ENCODE data around the gene NYNRIN.

DNA sequence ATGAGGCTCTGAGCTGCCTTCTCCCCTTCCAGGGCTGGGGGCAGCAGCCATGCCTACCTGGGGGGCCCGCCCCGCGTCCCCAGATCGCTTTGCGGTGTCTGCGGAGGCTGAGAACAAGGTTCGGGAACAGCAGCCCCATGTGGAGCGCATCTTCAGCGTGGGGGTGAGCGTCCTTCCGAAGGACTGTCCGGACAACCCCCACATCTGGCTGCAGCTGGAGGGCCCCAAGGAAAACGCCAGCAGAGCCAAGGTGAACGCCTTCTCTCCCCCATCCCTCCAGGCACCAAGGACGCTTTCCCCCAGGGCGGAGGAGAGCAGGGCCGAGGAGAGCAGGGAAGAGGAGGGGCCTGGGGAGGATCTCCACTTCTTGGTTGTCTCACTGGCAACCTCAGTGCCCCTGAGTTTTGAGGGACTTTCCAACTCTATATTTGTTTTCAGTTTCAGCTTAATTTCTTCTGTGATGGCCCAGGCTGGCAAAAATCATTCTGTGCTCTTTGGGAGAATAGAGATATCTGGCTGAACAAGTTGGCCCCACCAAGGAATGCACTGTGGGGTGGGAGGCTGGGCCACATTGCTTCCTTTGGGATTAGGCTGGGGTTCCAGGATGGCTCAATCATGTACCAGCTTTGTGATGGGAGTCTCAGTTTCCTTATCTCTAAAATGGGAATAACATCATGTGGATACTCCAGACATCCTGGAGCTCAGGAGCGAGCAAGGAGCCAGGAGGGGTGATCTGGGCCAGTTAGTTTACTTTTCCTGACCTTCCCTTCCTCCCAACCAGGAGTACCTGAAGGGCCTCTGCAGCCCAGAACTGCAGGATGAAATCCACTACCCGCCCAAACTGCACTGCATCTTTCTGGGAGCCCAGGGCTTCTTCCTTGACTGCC is 32.1 kb downstream of the NYNRIN start:
- TF ChIP-seq EZH2 (IDR thresholded peaks at IDR 0.05; ENCODE audit: borderline replicate concordance, low read depth, low read length, severe bottlenecking) (no peak), MYC (IDR thresholded peaks at IDR 0.05; ENCODE audit: low read depth, low read length) (no peak), POLR2A (IDR thresholded peaks at IDR 0.05; ENCODE audit: low read depth, low read length) (no peak)
- TF ChIP-seq, protein P1, sequence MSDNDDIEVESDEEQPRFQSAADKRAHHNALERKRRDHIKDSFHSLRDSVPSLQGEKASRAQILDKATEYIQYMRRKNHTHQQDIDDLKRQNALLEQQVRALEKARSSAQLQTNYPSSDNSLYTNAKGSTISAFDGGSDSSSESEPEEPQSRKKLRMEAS (IDR thresholded peaks at IDR 0.05; ENCODE audit: insufficient read depth, insufficient read length) = no peak
- TF ChIP-seq, protein P2, sequence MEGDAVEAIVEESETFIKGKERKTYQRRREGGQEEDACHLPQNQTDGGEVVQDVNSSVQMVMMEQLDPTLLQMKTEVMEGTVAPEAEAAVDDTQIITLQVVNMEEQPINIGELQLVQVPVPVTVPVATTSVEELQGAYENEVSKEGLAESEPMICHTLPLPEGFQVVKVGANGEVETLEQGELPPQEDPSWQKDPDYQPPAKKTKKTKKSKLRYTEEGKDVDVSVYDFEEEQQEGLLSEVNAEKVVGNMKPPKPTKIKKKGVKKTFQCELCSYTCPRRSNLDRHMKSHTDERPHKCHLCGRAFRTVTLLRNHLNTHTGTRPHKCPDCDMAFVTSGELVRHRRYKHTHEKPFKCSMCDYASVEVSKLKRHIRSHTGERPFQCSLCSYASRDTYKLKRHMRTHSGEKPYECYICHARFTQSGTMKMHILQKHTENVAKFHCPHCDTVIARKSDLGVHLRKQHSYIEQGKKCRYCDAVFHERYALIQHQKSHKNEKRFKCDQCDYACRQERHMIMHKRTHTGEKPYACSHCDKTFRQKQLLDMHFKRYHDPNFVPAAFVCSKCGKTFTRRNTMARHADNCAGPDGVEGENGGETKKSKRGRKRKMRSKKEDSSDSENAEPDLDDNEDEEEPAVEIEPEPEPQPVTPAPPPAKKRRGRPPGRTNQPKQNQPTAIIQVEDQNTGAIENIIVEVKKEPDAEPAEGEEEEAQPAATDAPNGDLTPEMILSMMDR (IDR thresholded peaks at IDR 0.05; ENCODE audit: extremely low read depth in 1 of 2, insufficient read depth in 1 of 2, low read depth in 1 of 2, low read length in 2 of 2) = no peak

Data from endothelial cell of umbilical vein (primary cell).